ENCODE measurements around the gene STX5.
A peak's percentile ranks its signal among the peaks of the same experiment; 100 is the strongest.
"Not testable (repeated sequence)": the region's sequence is repeated elsewhere in the genome, so short reads cannot be mapped to it uniquely, and the experiment has no call there.

Gene STX5

DNA sequence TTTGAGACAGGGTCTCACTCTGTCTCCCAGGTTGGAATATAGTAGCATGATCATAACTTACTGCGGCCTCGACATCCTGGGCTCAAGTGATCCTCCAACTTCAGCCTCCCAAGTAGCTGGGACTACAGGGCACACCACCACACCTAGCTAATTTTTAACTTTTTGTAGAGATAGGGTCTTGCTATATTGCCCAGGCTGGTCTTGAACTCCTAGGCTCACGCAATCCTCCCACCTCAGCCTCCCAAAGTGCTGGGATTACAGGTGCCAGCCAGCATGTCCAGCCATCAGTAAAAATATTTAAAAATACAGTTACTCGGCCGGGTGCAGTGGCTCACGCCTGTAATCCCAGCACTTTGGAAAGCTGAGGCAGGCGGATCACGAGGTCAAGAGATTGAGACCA lies 3.7 kb downstream of the STX5 start:
- DNase-seq (ENCODE audit: low spot score), result not testable (repeated sequence)

DNA sequence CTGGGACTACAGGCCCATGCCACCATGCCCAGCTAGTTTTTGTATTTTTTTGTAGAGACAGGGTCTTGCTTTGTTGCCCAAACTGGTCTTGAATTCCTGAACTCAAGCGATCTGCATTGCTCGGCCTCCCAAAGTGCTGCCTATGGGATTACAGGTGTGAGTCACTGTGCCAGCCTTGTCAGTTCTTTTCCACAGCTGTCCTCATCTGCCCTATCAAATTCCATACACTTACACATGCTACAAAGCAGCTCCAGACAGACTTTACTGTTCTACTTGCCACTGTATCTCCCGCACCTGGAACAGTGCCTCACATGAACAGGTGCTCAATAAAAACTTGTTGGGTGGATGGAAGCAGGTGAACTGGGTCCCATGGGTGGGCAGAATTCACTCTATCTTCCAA lies 8.2 kb downstream of the STX5 start:
- no peak for DNase-seq (ENCODE audit: low spot score)

DNA sequence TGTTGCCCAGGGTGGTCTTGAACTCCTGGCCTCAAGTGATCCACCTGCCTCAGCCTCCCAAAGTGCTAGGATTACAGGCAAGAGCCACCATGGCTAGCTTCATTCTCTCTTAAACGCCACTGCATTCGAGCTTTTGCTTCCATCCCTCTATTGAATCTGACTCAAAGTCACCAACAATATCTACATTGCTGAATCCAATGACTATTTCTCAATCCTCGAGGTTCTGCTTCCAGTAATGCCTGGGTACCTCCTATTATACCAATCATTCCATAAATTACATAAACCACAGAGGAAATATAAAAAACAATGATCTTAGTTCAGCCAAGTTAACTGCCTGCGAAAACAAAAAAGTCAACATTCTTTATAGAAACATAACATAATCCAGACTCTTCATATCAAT lies 14.7 kb downstream of the STX5 start:
- DNase-seq (ENCODE audit: low spot score), result no peak

DNA sequence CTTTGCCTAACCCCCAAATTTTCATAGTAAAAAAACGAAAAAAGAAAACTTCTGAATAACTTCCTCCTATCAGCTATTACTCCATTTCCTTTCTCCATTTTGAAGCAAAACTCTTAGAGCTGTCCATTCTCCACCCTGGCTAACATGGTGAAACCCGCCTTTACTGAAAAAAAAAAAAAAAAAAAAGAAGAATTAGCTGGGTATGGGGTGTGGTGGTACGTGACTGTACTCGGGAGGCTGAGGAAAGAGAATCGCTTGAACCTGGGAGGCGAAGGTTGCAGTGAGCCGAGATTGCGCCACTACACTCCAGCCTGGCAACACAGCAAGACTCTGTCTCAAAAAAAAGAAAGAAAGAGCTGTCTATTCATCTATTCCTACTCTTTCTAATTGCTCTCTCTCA lies 15.3 kb downstream of the STX5 start:
- no peak for DNase-seq (ENCODE audit: low spot score)

DNA sequence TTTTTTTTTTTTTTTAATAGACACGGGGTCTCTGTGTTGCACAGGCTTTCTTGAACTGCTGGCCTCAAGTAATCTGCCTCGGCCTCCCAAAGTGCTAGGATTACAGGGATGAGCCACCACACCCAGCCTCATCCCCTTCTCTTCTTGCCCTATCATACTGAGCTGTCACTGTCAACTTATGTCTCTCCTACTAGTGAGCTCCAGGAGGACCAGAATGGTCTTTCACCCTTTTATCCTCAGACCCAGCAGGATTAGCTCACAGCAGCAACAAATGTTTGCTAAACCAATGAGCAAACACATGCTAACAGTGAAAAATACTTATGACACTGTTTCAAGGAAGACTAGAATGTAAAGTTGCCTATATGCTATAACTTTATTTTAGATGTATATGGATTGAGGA lies 20.2 kb downstream of the STX5 start:
- no peak for DNase-seq (ENCODE audit: low spot score)

DNA sequence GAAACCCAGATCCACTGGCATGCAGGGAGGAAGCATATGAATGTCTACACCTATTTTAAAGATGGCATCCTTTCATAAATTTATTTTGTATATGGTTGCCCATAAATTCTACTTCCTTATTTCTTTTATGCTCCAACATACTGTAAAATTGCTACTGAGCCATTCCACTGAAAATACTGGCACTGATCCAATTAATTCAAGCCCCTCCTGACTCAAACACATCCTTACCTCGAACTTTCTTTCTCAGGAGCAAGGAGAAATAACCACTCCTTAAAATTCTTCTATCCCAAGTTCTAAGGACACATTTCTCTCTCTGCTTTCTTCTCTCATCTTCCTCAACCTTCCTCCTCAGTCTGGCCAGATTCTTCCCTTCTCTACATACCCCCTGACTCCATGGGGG lies 21.1 kb downstream of the STX5 start:
- DNase-seq (ENCODE audit: low spot score), result no peak

DNA sequence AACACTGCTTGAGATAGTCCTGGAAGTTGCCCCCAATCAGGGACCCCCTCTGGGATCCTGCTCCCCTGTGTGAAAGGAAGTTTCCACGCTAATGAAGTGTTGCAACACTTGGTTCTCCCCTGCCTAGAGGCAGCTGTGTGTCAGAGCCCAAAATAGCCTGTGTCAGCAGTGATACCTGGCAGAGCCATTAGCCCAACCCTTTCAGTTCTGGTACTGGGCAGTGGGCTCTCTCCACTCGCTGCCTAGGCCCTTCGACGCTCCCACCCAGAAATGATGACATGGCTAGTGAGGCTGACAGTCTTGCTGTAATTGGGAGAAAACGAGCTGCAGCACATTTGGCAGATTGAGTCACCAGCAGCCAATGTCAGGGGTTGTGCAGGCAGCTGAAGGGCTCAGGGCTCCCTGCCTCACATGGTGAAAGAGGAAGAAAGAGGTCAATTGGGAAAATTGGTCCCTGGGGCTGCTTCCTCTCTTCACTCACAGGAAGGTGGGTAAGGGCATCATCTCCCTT lies 25.2 kb downstream of the STX5 start:
- no peak for DNase-seq (ENCODE audit: low spot score)

DNA sequence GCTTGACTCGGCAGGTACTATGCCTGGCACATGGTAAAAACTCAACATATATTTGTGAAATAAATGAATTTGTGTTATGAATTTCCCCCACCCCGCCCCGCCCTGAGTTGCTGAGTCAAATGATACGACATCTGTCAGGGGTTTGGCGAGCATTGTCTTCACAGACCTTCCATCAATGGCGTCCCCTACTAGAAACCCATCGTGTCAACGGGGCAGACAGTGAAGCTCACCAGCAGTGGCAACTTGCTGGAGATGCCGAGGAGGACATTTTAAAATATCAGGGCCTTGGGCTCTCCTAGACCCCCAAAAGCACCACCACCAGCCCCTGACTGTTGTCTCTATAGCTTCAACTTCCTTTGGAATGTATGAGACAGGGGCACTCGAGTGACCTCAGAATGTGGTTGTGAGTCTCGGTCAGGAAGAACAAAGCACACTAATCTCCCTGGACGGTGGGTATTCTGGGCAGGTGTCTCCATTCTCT lies 25.9 kb downstream of the STX5 start:
- DNase-seq (ENCODE audit: low spot score), result no peak

DNA sequence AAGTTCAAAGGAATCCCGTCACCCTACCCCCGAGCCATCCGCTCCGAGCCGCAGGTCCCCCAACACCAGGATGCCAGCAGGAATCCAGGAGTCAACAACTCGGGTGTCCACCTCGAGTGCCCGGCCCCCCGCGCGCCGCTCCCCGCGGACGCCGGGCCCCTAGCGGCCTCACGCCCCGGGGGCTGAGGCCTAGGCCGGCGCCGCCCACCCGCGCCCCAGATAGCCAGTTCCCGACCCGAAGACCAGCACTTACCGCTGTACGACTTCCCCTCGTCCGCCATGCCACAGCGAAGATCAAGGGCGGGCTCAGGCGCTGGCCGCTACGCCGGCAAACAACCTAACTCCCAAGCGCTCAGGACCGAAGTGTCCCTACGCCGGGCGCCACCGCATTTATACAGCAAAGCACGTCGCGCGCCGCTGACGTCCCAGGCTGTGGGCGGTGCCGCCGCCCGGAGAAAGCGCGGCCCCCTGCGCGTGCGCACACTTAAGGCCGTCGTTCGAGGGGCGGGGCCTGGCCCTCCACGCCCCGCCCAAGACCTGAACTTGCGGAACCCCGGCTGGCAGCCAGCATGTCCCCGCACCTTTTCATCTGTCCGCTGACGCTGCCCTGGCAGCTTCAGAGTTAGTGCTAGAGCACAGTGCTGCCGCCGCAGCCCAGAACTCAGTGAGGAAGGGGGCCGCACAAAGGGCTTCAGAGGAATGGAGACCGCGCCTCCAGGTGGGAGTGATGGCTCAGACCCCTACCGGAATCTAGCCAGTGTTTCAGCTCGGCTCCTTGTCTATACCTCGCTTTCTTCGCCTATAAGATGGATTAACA lies 26.6 kb downstream of the STX5 start, which contains the start of gene NXF1:
NXF1 (minus strand) TSS at position 365 of the 817 bp plus-strand sequence; CDS start at position 281, 84 bp downstream.
- DNase-seq (ENCODE audit: low spot score), result peak; percentile 95

DNA sequence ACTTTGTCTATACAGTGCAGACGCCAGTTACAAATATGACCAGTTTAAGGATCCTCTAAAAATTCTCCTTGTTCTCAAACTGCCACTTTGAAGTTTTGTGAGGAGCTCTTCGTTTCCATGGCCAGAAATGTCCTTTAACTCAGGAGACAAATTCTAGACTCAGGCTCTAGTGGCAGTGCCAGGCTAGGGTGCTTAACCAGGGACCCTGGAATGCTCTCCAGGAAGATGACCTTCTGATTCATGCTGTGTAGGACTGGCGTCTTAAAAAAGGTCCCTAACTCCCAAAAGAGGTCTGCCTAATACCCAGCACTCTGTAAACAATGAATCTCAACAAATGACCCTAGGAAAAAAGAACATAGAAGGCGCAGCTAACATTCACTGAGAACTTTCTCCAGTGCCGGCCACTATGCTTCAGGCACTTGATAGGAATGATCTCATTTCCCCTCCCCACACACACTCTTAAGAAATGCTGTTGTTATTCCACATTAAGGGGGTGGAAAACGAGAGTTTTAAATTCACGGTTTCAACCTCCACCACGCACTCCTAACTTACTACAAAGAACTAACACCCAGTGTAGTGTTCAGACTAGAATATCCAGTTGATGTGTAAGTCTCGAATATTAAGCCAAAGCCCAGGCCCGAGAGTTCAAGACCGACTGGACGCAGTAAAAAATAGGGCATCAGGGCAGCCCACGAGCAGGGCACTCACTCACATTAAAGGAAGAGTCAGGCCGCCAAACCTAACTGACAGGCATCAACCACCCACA lies 27.4 kb downstream of the STX5 start:
- peak; percentile 48 for DNase-seq (ENCODE audit: low spot score)

DNA sequence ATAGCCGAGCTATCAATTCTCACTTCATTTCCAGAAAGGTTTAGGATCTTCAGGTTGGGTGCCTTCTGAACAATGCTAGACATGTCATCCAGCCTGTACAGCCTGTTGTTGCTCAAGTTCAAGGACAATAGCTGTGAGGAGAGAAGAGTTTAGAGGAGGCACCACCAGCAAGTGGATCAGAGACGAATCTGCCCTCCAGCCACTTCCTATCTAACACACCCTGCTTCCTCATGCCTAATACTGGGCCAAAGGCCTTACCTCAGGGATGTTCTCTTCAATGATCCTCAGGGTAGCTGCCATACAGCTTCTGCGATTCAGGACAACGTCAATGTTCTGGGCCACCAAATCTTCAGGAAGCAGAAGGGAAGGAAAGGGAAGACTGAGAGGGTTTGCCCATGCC lies 30.8 kb downstream of the STX5 start:
- no peak for DNase-seq (ENCODE audit: low spot score)

DNA sequence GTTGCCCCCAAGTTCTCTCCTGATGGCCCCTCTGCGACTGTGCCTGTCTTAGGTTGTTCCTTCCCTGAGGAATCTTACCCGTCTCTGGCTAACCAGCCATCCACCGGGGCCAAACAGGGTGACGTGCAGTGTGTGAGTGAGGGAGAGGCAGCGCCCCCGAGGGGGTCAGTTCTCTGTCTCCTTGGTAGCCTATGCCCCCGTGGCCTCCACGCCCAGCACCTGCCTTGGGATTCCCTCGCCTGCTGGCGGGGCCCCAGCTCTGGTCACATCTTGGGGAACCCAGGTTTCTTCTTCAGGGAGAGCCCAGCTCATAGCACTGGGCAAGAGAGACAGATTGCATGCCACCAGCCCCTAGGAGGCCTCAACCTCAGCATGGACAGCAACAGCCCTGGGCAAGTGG lies 32.4 kb downstream of the STX5 start:
- no peak for DNase-seq (ENCODE audit: low spot score)

DNA sequence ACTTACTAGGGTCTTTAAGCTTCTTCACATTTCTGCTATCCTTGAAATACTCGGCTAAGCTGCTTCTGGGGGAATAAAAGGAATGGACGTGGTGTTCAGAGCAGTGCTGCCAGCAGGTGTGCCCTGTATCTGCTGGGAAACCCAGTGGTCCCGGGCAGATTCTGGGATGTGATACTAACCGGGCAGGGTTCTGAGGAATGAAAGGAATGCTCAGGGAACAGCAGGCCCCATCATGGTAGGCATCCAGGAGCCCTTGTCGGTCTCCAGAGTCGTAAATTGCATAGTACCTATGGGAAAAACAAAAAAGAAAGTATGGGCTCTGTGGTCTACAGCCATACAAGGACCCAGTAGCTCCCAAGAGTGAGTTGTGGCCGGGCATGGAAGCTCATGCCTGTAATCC lies 35.6 kb downstream of the STX5 start:
- DNase-seq (ENCODE audit: low spot score), result no peak

DNA sequence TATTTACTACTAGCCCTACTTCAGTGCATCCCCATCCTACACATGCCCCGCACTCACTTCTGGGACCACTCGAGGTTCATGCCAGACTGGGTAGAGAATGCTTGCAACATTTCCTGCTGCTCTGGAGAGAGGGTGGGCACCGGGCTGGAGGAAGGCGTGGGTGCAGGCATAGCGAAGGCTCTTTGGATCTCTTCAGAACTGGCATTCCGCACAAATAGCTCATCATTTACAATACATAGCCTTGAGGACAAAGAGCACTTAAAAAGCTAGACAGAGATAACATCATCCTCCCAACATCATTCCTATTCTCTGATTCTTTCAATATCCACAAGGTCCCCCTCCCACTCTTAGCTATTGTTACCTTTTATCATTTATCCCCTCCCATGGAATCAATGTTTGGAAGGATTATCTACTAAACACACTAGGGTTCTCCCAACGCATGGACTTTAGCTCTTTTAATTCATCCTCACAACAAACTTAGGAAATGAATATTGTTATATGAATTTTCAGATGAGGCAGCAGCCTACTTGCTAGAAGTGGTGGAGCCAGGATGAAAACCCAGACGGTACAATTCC lies 37.6 kb downstream of the STX5 start:
- DNase-seq (ENCODE audit: low spot score), result no peak

DNA sequence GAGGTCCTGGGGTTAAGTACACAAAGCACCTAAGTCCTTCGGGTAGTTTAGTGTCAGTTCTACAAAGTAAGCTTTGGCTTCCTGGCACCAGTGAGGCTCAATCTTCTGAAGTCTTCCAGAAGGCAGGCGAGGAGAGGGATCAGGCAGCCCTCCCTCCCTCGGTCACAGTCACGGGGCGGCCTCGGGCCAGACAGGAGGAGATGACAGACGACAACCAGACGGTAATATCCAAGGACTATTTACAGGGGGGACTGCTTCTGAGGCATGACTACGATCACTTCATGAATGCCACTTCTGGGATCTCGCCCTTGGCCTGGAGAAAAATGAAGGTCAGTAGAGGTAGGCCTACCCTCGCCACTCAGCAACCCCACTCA lies 39.7 kb downstream of the STX5 start:
- peak; percentile 75 for DNase-seq (ENCODE audit: low spot score)

DNA sequence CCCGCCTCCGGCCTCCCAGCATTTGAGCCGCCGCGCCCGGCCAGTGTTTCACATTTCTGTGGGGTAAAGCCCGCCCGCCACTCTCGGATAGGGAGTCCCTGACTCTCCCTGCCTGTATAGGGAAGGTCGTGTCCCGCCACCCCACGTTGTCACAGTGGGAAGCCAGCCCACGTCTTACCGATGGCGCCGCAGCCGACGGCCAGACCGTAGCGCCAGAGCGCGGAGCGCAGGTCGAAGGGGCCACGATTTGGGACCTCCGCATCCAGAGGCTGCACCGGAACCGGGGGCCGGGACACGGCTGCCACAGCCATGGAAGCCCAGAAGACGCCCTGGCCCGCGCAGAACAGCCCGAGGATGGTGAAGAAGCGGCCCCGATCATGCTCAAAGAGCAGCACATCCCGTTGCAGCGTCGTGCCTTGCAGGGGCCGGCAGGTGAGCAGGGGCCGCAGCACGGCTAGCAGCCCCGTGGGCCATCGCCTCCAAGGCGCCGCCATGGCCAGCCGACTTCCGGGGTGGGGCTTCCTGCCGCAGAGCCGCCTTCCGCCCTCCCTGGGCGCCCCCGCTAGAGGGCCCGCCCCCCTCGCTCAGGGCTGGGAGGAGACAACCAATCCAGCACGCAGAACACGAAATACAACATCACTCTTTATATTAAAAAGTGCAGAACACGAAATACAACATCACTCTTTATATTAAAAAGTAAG lies 40.2 kb downstream of the STX5 start, which contains the start of gene TMEM223:
TMEM223 (minus strand) TSS at position 506 of the 701 bp plus-strand sequence; CDS start at position 494, 12 bp downstream.
- peak; percentile 85 for DNase-seq (ENCODE audit: low spot score)

DNA sequence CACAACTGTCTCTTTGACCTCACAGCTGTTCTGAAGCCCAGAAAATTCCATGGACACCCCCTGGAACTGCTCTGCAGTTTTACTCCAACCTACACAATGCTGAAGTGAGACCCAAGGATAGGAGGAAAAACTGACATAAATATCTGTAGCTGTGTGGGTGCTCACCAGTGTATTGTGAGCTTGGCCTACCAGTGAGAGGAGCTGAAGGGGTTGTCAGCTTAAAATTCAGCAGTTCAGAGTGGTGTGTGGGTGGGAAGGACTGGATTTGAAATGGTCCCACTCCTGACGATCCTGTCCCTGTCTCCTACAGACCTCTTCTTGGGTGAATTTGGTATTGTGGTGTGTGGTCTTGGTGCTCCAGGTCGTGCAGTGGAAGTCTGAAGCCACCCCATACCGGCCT lies 42.3 kb downstream of the STX5 start:
- no peak for DNase-seq (ENCODE audit: low spot score)

DNA sequence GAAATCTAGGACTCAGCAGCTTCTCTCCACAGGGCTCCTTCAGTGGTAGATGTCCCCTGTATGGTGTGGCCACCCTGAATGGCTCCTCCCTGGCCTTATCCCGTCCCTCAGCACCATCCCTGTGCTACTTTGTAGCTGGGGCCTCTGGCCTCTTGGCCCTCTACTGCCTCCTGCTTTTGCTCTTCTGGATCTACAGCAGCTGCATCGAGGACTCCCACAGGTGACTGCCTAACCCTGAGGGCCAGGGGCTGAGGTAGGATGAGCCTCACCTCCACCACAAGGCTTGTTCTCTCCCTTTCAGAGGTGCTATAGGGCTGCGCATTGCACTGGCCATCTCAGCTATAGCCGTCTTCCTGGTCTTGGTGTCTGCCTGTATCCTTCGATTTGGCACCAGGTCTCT lies 42.9 kb downstream of the STX5 start:
- DNase-seq (ENCODE audit: low spot score), result no peak

DNA sequence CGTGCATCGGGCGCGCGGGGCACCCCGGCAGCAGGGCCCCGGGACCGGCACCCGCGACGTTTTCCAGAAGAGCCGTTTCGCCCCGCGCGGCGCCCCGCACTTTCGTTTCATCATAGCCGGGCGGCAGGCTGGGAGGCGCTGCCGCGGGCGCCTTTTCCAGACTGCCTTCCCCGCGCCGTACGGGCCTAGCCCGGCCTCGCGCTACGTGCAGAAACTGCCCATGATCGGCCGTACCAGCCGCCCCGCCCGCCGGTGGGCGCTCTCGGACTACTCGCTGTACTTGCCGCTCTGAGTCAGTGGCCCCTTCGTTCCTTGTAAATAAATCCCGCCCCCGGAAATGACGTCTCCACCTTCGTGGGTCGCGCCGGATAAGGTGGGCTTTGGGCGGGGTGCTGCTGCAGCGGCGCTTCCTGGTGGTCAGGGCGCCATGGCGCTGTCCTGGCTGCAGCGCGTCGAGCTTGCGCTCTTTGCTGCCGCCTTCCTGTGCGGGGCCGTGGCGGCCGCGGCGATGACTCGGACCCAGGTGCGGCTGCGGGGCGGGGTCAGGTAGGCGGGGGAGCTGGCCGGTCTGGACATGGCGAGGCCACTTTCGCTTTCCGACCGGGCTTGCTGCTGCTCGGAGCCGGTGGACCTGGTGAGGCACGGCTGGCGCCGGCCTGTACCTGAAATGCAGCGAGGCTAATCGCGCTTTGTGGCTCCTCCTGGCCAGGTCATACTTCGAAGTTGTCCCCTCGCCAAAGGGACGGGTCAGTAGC lies 44.7 kb downstream of the STX5 start, which contains the start of gene TMEM179B:
TMEM179B (plus strand) TSS at position 398 of the 755 bp plus-strand sequence; CDS start at position 428, 30 bp downstream.
- DNase-seq (ENCODE audit: low spot score), result peak; percentile 97

DNA sequence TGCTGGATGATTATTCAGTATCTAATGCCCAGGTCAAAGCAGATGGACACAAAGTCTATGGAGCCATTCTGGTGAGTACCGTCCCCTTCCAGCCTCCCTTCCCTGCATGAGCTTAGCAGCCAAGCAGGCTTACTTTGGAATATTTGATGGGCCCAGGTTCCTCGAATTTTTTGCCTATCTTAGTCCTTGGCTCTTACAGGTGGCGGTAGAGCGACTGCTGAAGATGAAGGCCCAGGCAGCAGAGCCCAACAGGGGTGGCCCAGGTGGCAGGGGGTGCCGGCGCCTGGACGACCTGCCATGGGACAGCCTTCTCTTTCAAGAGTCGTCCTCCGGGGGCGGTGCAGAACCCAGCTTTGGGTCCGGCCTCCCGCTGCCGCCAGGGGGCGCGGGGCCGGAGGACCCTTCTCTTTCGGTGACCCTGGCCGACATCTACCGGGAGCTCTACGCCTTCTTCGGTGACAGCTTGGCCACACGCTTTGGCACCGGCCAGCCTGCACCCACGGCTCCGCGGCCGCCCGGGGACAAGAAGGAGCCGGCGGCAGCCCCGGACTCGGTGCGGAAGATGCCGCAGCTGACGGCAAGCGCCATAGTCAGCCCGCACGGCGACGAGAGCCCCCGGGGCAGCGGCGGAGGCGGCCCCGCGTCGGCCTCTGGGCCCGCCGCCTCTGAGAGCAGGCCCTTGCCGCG lies 45.4 kb downstream of the STX5 start:
- DNase-seq (ENCODE audit: low spot score), result peak; percentile 81

Measured in kidney capillary endothelial cell (primary cell).